OCI-LY1 (cell line): ENCODE results near the gene VPS35L.
"Not testable (repeated sequence)": the region's sequence is repeated elsewhere in the genome, so short reads cannot be mapped to it uniquely, and the experiment has no call there.

Experiments
- H2AFZ ChIP-seq: fragments of 200-600 bp; sonication (generic), shearing (Covaris generic); 2 replicates; pipeline ENCODE4 v1.6.0; 2014; ENCODE audit warnings: antibody characterized with exemption, mild to moderate bottlenecking, low read length
- H3F3A ChIP-seq: fragments of 200-600 bp; sonication (generic), shearing (Covaris generic); 2 replicates; pipeline ENCODE4 v1.6.0; 2014; ENCODE audit warnings: mild to moderate bottlenecking, antibody characterized with exemption, low read length, moderate library complexity; ENCODE audit not compliant: insufficient read depth
- H3K27ac ChIP-seq: fragments of 200-600 bp; sonication (generic); 2 replicates; pipeline ENCODE4 v1.5.1; 2014; ENCODE audit warnings: low read length, mixed run types, mild to moderate bottlenecking, low read depth; ENCODE audit not compliant: poor library complexity, severe bottlenecking
- H3K27me3 ChIP-seq: fragments of 200-600 bp; sonication (generic); 2 replicates; pipeline ENCODE4 v1.6.0; 2014; ENCODE audit warnings: antibody characterized with exemption, mild to moderate bottlenecking, low read length, moderate library complexity; ENCODE audit not compliant: insufficient read depth
- H3K36me3 ChIP-seq: fragments of 200-600 bp; sonication (generic); 2 replicates; pipeline ENCODE4 v1.6.1; 2014; ENCODE audit warnings: mild to moderate bottlenecking, antibody characterized with exemption, low read length, moderate library complexity, mixed read lengths; ENCODE audit not compliant: insufficient read depth
- H3K4me1 ChIP-seq: fragments of 200-600 bp; sonication (generic); 2 replicates; pipeline ENCODE4 v1.5.1; 2014; ENCODE audit warnings: mild to moderate bottlenecking, low read length, moderate library complexity; ENCODE audit not compliant: insufficient read depth, severe bottlenecking
- H3K4me2 ChIP-seq: fragments of 200-600 bp; sonication (generic), shearing (Covaris generic); 2 replicates; pipeline ENCODE4 v1.6.1; 2014; ENCODE audit warnings: low read length
- H3K4me3 ChIP-seq: fragments of 200-600 bp; sonication (generic); 2 replicates; pipeline ENCODE4 v1.5.1; 2014; ENCODE audit warnings: low read length, low read depth, mild to moderate bottlenecking, mixed read lengths; ENCODE audit not compliant: poor library complexity, severe bottlenecking
- H3K79me2 ChIP-seq: fragments of 200-600 bp; shearing (Covaris generic); 2 replicates; pipeline ENCODE4 v1.6.1; 2016; ENCODE audit warnings: mixed run types, low read length, mixed read lengths; ENCODE audit not compliant: insufficient read depth
- H3K9ac ChIP-seq: fragments of 200-600 bp; sonication (generic), shearing (Covaris generic); 2 replicates; pipeline ENCODE4 v1.6.1; 2014; ENCODE audit warnings: mild to moderate bottlenecking, low read length, mixed read lengths
- H3K9me2 ChIP-seq: fragments of 200-600 bp; sonication (generic), shearing (Covaris generic); 2 replicates; pipeline ENCODE4 v1.6.1; 2014; ENCODE audit warnings: low read depth, mild to moderate bottlenecking, low read length, mixed read lengths
- H3K9me3 ChIP-seq: fragments of 200-600 bp; shearing (Covaris generic); 2 replicates; pipeline ENCODE4 v1.6.1; 2014; ENCODE audit warnings: low read length, mixed read lengths
- H4K20me1 ChIP-seq: fragments of 200-600 bp; sonication (generic), shearing (Covaris generic); 2 replicates; pipeline ENCODE4 v1.6.0; 2016; ENCODE audit warnings: mild to moderate bottlenecking, low read length; ENCODE audit not compliant: insufficient read depth
- EZH2 ChIP-seq: fragments of 200-600 bp; sonication (generic), shearing (Covaris generic); IDR thresholded peaks from 2 replicates; pipeline ENCODE4 v1.8.0; 2017; ENCODE audit warnings: borderline replicate concordance, mixed run types, mild to moderate bottlenecking, antibody characterized with exemption, low read length, moderate library complexity, mixed read lengths
- TF ChIP-seq, protein P1 (sequence below): fragments of 200-600 bp; sonication (generic), shearing (Covaris generic); IDR thresholded peaks from 2 replicates; pipeline ENCODE4 v1.5.1; 2017; ENCODE audit warnings: mild to moderate bottlenecking, antibody characterized with exemption, low read length, moderate library complexity, mixed read lengths

Gene VPS35L

DNA sequence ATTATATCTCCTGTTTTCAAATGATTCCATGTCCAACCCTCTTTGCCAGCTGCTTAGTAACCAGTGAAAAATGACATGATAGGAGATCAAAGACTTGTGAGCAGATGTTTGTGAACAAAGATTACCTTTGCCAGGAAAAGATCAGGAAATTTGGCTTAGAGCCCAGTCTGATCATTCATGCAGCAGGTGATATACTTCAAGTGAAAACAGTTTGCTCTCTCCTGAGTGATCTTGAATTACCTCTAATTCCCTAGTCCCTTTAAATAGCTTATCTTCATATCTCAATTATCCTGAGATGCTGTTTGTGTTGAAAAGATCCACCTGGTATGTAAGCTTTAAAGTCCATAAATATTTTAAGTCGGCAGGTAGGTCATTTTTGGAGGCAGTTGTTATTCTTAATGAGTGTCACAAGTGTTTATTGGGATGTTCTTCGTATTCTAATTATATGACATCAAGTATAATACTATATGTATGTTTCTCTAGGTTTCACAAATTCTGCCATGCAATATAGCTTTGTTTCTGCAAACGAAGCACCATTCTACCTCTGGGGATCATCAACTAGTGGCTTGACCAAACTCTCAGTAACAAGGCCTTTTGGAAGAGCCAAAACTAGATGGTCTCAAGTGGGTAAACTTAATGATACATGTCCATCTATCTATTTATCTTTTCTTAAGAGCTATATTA is 13.2 kb upstream of the VPS35L start:
- Histone ChIP-seq H3K27ac (no peak overlapping the region), H3K4me2 (no peak overlapping the region), H4K20me1 (no peaks in the 10 kb centered on the region), H3K36me3 (peaks cover 88% of the 10 kb centered on the region), H2AFZ (no peak overlapping the region), H3K27me3 (no peaks in the 10 kb centered on the region), H3K79me2 (no peaks in the 10 kb centered on the region), H3F3A (no peaks in the 10 kb centered on the region; the same call in 1 of the 2 replicates), H3K9me2 (no peaks in the 10 kb centered on the region), H3K4me3 (no peak overlapping the region), H3K9ac (no peak overlapping the region), H3K9me3 (no peaks in the 10 kb centered on the region), H3K4me1 (no peaks in the 10 kb centered on the region)
- TF ChIP-seq, protein P1, sequence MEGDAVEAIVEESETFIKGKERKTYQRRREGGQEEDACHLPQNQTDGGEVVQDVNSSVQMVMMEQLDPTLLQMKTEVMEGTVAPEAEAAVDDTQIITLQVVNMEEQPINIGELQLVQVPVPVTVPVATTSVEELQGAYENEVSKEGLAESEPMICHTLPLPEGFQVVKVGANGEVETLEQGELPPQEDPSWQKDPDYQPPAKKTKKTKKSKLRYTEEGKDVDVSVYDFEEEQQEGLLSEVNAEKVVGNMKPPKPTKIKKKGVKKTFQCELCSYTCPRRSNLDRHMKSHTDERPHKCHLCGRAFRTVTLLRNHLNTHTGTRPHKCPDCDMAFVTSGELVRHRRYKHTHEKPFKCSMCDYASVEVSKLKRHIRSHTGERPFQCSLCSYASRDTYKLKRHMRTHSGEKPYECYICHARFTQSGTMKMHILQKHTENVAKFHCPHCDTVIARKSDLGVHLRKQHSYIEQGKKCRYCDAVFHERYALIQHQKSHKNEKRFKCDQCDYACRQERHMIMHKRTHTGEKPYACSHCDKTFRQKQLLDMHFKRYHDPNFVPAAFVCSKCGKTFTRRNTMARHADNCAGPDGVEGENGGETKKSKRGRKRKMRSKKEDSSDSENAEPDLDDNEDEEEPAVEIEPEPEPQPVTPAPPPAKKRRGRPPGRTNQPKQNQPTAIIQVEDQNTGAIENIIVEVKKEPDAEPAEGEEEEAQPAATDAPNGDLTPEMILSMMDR, result no peak
- TF ChIP-seq EZH2, result no peak

- H3K36me3 ChIP-seq, result peaks cover 89% of the 10 kb centered on the region
- H4K20me1 ChIP-seq, H3K9ac ChIP-seq, H3K4me1 ChIP-seq, H3F3A ChIP-seq, H3K27ac ChIP-seq, H3K27me3 ChIP-seq, H3K9me3 ChIP-seq, H3K4me3 ChIP-seq, H3K4me2 ChIP-seq, H2AFZ ChIP-seq, H3K79me2 ChIP-seq, H3K9me2 ChIP-seq: not testable (repeated sequence)
Observed at GRCh38 chr16:19543278-19543996, 12.1 kb upstream of the VPS35L start.

DNA sequence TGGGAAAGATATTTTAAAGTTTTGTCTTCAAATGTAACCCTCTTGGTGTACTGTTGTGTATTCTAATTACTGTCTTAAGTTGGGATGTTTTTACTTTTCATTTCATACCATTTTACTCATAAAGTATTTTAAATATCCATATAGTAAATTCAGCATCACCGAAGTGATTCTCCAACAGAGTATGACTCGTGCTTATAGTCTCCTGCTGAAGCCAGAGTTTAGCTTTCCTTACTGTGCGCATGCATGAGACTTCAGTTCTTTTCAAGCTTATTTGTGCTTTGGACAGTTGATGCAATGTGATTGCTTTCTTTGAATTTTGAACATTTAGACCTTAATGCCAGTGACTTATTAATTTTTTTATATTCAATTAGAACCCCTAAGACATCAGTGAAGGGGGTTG is 7.4 kb upstream of the VPS35L start:
- Histone ChIP-seq H3K4me3 (no peak overlapping the region), H3K4me1 (no peaks in the 10 kb centered on the region), H3F3A (no peaks in the 10 kb centered on the region; the same call in 1 of the 2 replicates), H2AFZ (no peak overlapping the region), H3K79me2 (no peaks in the 10 kb centered on the region), H3K9ac (no peak overlapping the region), H3K4me2 (no peak overlapping the region), H3K9me2 (no peaks in the 10 kb centered on the region), H3K36me3 (peaks cover 77% of the 10 kb centered on the region), H4K20me1 (no peaks in the 10 kb centered on the region), H3K27me3 (no peaks in the 10 kb centered on the region), H3K9me3 (no peaks in the 10 kb centered on the region), H3K27ac (no peak overlapping the region)
- TF ChIP-seq, protein P1, result no peak
- TF ChIP-seq EZH2, result no peak
